HG03378 (cell line): ENCODE data around the gene SMIM3.
"Not testable (repeated sequence)": the region's sequence is repeated elsewhere in the genome, so short reads cannot be mapped to it uniquely, and the experiment has no call there.

ENCODE experiments used
- ATAC-seq: cut with Tn5 transposase; IDR thresholded peaks from one replicate; pipeline ENCODE4 v1.9.1; 2021; ENCODE audit warnings: mild to moderate bottlenecking, moderate library complexity; ENCODE audit not compliant: unreplicated experiment

The SMIM3 gene

DNA sequence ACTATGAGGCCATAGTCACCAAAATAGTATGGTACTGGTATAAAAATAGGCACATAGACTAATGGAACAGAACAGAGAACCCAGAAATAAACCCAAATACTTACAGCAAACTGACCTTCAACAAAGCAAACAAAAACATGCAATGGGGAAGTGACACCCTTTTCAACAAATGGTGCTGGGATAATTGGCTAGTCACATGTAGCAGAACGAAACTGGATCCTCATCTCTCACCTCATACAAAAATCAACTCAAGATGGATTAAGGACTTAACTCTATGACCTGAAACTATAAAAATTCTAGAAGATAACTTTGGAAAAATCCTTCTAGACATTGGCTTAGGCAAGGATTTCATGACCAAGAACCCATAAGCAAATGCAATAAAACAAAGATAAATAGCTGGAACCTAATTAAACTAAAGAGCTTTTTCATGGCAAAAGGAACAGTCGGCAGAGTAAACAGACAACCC is 14.9 kb downstream of the SMIM3 start:
- not testable (repeated sequence) for ATAC-seq

GRCh38 chr5:150794927-150795326 is 16.4 kb downstream of the SMIM3 start:
- no peak for ATAC-seq

DNA sequence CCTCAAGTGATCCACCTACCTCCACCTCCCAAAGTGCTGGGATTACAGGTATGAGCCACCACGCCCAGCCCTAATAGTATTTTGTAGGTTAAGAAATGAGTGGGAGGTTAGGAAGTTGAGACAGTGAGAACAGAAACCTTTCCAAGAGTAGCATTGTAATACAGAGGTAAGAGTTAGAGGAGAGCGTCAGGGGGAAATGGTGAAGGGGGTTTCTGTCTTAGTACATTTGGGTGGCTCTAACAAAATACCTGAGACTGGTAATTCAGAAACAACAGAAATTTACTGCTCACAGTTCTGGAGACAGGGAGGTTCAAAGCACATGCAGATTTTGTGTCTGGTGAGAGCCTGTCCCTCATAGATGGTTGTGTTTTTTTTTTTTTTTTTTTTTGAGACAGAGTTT is 18.8 kb downstream of the SMIM3 start:
- ATAC-seq = no peak

GRCh38 chr5:150801117-150801927 is 22.8 kb downstream of the SMIM3 start:
- peak; percentile 61 for ATAC-seq

DNA sequence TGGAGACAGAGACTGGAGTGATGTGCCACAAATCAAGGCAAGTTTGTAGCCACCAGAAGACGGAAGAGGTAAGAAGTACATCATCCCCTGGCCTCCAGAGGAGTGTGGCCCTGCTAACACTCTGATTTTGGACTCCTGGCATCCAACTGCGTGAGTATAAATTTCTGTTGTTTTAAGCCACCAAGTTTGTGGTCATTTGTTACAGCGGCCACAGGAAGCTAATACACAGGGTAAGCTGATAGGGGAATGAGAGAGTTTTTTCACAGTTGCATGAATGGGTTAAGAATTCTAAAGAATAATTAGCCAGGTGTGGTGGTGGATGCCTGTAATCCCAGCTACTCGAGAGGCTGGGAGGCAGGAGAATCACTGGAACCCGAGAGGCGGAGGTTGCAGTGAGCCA is 25.8 kb downstream of the SMIM3 start:
- ATAC-seq = no peak

- ATAC-seq = no peak
Observed at GRCh38 chr5:150809363-150809762, 30.8 kb downstream of the SMIM3 start.

DNA sequence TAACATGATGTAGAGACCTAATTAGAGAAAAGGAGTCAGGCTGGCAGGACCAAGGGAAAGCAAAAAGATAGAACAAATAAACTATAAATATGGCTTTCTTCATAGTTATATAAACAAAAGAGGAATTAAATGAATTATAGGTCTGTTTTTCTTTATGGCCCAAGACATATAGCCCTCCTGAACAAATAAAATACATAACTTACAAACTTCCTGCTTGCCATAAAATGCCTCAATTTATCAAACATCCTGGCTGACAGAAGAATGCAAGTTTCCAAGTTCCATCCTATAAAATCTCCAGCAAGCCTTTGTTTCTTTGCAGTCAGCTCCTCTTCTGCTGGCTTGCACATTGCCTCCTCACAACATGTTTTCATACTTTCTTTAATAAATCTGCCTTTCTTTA is 36.5 kb downstream of the SMIM3 start:
- ATAC-seq = no peak

- no peak for ATAC-seq
Observed at GRCh38 chr5:150816946-150817345, 38.4 kb downstream of the SMIM3 start.

DNA sequence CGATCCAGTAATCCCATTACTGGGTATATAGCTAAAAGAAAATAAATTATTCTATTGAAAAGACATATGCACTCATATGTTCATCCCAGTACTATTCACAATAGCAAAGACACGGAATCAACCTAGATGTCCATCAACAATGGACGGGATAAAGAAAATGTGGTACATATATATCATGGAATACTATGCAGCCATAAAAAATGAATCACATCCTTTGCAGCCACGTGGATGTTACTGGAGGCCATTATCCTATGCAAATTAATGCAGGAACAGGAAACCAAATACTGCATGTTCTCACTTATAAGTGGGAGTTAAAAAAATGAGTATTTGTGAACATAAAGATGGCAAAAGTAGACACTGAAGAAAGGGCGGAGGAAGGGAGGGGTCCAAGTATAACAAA is 51.2 kb downstream of the SMIM3 start:
- no peak for ATAC-seq

DNA sequence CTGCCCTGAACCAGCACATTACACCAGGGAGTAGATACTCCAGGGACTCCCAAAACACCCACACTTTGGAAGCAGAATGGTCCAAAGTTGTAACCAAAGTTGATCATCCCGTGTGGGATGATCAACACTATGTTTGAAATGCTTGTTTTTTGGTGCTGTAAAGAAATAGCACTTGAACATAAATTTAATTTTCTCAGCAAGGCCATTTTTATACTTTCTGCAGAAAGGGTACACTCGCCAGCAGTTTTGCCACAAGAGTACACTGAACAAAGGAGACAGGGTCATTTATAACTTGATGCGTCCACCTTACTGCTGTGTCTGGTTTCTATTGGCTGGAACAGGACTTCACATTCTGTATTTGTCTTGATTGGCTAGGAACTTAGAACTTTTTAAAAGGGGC is 53.3 kb downstream of the SMIM3 start:
- ATAC-seq = not testable (repeated sequence)

DNA sequence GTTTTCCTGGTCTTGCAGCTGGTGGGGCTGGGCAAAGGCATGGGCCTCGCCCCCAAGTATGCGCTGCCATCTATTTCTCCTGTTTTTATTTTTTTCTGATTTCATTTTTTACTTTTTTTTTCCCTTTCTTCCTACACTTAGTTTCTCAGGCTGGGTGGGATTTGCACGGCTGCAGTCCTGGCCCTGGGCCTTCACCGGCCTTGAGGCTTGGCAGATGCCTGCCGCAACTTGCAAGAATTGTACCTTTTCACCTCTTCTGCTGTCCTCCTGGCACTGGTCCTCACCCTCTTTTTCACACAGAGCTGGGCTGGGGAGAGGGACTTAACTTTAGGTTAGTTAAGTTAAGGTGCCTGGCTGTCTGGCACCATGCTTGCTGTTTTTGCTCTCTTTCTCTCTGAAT is 57.5 kb downstream of the SMIM3 start:
- no peak for ATAC-seq

DNA sequence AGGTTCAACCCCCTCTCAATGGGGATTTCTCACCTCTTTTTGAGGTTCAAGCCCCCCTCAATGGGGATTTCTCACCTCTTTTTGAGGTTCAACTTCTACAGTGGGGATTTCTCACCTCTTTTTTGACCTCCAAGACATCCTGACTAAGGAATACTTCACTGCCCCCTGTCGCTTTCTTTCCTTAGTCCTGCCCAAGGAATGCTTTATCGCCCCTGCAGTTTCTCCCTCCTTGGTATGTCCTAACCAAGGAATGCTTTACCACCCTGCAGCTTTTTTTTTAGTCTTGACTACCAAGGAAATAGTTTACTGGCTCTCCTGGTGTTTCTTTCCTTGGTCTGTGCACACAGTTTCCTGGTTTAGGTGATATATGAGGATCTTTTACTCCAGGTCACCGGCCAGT is 58.1 kb downstream of the SMIM3 start:
- no peak for ATAC-seq

- not testable (repeated sequence) for ATAC-seq
Observed at GRCh38 chr5:150845185-150845859, 66.8 kb downstream of the SMIM3 start.

DNA sequence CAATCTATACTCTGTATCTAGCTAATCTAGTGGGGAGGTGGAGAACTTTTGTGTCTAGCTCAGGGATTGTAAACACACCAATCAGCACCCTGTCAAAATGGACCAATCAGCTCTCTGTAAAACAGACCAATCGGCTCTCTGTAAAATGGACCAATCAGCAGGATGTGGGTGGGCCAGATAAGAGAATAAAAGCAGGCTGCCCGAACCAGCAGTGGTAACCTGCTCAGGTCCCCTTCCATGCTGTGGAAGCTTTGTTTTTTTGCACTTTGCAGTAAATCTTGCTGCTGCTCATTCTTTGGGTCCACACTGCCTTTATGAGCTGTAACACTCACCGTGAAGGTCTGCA is 67.7 kb downstream of the SMIM3 start, which contains the start of gene IRGM:
TSS of gene IRGM (plus strand) at position 214 of the 346 bp plus-strand sequence. CDS start 1,603 bp downstream, outside the sequence.
- ATAC-seq = not testable (repeated sequence)
